HG03432 (cell line): Measurements from ENCODE around the gene NCKAP5.
A peak's percentile ranks its signal among the peaks of the same experiment; 100 is the strongest.

Experiments
- ATAC-seq: cut with Tn5 transposase; IDR thresholded peaks from one replicate; pipeline ENCODE4 v1.9.1; 2021; ENCODE audit warnings: mild to moderate bottlenecking, moderate library complexity; ENCODE audit not compliant: unreplicated experiment

NCKAP5 gene

DNA sequence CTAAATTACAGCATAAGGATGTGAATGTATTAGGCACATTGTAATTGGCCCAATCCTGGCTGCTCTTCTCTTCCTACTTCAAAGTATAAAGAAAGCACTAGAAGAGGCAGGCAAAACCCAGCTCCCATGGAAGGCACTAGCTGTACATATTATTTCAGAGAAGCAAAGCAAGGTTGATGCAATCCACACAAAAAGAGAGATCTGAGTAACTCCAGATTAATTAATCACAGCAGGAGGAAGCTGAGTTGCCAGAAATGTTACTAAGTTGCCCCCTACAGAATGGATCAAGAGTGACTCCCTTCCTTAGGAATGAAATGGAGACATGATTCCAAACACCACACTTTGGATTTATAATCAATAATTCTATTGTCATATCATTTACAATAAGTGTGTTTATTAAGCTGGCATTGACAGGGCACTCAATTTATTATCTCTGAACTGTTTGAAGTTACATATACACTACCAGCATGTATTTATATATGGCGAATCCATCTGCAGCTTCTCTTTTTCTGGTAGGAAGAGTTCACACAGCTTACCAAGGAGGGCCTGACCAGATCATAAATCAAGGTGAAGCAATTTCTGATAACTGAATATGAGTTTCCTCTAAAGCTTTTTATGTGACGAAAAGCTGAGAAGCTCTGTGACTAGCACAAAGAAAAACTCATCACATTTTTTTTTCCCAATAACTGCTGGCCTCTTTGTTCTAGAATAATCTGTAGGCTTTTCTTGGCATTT, 505.2 kb downstream of the NCKAP5 start:
- no peak for ATAC-seq

DNA sequence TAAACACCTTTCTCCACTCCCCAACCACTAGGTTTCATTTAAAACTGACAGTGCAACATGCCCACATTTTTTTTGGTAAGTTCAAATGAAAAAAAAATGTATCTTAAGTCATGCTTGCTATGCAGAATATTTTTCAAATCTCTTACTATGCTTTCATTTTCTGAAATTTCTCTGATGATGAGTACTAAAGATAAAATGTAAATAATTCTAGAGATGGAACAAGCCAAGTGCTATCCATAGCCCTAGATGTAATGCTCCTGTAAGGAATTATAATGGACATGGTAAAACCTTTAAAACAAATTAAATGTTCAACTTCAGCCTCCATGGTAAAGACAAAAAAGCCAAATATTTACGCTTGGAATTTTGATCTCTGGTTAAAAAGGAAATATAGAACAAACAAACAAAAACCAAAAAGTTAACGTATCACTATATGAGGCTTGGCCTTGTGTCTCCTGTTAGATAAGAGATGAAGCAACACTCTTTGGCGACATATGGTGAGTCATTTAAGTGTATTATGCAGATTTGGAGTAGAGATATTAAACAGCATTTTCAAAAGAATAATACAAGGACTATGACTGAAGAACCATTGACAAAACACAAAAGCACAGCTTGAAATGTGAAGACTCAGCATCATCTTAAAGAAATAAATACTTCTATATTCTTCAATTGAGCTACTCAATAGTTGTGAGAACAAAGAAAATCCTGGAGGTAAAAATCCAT, 506.2 kb downstream of the NCKAP5 start:
- ATAC-seq, result no peak

GRCh38 chr2:133054297-133054696, 514.0 kb downstream of the NCKAP5 start:
- no peak for ATAC-seq

GRCh38 chr2:133053541-133053940, 514.7 kb downstream of the NCKAP5 start:
- ATAC-seq, result no peak

GRCh38 chr2:133045787-133046186, 522.5 kb downstream of the NCKAP5 start:
- ATAC-seq, result no peak

DNA sequence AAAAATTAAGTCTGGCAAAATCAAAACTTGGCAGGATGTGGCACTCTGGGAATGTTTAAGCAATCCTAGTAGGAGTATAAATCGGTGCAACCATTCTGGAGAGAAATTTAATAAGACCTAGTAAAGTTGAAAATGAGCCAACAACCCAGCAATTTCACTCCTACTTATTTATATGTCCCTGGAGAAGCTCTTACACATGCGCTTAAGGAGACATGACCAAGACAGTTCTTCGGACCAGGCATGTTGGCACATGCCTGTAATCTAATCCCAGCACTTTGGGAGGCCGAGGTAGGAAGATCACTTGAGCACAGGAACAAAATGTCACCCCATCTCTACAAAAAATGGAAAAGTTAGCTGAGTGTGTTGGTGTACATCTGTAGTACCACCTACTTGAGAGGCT, 523.7 kb downstream of the NCKAP5 start:
- no peak for ATAC-seq

GRCh38 chr2:133040170-133040569, 528.1 kb downstream of the NCKAP5 start:
- no peak for ATAC-seq

- no peak for ATAC-seq
Measured at GRCh38 chr2:133039531-133039930, 528.7 kb downstream of the NCKAP5 start.

DNA sequence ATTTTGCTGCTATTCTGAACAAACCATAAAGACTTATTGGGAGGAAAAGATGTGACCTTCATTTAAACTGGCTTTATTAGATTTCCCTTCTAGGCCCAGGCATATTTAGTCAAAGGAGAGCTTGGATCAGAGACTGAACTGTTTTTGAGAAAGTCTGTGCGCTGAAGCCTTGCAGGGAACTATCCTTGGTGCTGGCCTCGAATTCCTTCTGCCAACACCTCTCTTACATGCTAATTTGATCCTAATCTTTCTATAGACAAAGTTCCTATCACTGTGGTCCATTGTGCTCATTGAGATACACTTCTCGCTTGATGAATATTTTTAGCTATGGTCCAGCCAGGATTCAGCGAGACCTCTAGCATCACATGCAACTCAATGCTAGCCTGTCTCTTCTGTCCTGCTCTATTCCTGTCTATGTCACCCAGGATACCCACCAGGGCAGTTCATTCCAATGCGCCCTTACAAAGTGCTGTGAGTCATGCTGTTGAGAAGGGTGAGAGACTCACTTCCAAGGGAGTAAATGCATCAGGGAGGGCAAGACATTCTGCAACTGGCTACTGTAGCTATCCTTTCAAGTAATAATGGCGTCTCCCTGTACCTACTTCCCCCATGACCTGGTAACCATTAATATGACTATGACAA, 541.6 kb downstream of the NCKAP5 start:
- ATAC-seq, result no peak

DNA sequence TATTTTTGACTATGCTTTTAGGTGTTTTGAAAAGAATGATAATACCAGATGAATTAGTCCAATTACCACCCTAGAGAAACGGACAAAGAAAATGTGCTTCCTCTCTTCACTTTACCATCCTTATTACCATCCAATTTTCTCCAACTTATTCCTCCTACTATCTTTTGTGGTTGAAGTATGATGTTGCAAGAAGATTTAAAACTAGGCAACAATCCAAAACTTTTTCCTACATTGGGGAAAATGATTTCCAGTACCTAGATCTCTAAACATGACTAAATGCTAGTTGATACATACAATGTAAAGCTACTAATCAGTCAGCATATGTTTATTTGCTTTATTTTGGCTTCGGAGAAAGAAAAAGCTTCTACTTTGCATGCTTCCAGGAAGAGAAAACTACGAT, 543.3 kb downstream of the NCKAP5 start:
- no peak for ATAC-seq

GRCh38 chr2:133012847-133013734, 555.2 kb downstream of the NCKAP5 start:
- no peak for ATAC-seq

- ATAC-seq, result no peak
Measured at GRCh38 chr2:133004623-133005022, 563.6 kb downstream of the NCKAP5 start.

DNA sequence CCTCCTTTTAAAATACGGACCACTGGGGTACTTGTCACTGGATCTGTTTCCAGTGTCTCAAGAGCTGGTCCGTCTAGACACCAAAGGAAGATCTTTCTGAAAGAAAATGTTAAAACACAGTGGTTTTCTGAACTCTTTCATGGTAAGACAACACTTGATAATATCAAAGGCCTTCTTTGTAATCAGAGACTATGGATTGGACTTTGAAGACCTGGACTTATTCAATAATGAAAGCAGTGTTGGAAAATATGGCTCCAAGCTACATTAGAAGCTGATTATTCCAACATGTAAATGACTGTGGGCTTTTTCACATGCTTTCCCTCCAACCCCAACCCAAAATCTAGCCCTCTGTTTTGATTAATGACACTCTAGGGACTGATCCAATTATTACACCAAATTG, 568.8 kb downstream of the NCKAP5 start:
- ATAC-seq, result no peak

GRCh38 chr2:132998221-132998620, 570.0 kb downstream of the NCKAP5 start:
- no peak for ATAC-seq

DNA sequence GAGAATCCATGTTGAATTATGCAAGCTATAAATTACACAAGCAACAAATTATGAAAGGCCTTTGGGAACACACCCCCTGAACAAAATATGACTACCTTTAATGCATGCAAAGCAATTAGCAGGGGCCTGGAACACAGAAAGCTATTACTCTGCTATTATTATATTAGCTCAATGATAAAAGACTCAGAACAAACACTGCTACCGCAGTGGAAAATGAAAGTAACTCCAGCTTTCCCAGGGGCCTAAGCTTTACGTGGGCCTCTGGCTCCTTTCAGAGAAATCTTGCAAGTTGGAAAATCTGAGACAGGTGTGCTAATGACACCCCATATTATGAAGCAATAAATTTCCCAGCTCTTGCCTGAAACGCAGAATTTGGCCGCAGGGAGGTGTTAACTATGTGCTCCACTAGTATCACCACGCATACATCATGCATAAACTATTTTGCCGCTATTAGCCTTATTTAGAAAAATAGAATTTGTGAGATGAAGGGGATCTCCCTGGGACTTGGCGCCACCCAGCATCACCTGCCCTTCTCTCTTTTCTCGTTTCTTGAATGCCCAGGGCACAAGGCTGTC, 576.7 kb downstream of the NCKAP5 start:
- no peak for ATAC-seq

- ATAC-seq, result no peak
Measured at GRCh38 chr2:132984731-132985130, 583.5 kb downstream of the NCKAP5 start.

DNA sequence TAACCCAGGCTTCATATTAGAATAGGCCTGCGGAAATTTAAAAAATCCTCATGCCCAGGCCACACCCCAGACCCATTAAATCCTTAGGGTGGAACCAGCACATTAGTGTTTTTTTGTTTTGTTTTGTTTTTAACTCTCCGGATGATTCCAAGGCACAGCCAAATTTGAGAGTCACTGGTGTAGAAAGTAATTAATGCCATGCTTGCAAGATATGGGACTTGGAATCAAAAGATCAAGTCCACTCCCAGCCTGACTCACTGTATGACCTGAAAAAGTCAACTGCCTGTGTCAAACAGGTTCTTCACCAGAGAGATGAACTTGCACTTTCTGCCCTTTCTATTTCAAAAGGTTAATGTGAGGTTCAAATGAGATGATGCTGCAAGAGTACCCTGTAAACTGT, 588.0 kb downstream of the NCKAP5 start:
- no peak for ATAC-seq

DNA sequence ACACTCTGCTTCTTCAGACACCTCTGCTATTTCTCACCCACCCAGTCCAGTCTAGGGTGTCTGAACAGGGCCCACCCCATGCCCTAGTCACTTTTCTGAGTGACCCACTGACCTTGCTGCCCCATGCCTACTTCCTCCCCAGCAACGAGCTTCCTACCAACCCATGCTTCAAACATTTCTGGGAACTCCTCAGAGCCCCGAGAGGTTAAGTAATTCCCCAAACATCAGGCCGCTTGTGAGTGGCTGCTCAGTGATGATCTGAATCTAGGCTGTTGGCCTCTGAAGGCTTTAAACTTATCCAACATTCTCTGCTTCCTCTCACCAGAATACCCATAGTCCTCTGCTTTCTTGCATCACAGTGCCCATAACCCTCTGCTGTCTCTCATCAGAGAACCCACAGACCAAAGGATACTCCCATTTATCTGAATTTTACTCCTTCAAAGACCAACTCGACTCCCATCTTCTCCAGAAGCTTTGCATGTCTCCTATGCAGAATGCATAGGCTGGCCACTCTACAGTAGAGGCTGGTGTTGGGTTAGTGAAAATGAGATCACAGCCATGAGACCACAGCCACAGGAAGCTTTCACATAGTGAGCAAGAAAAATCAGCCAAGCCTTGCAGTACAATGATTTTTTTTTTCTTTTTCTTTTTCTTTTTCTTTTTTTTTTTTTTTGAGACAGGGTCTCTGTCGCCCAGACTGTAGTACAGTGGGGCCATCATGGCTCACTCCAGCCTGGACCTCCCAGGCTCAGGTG, 588.7 kb downstream of the NCKAP5 start:
- ATAC-seq, result peak; percentile 64

DNA sequence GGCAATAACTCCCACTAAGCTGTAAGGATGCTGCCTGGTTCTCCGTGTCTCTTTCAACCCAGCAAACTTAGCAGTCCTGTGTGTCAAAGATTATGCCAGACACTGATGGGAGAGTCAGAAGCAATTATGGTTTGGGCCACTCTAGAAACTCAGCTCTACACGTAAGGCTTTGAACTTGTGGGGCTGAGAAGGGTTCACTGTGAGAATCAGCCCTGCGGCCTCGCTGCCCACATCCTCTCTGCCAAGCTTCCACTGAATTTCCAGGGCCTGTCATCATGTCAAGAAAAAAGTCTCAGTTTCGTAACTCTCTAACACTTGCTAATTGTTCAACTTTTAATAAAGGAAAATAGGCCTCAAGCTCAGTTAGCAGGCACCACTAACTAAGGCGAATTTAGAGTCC, 589.4 kb downstream of the NCKAP5 start:
- peak; percentile 63 for ATAC-seq
